ENCODE data around the gene SOX9.

The SOX9 gene

GRCh38 chr17:72150632-72151460 is 30.0 kb downstream of the SOX9 start:
- H3K27me3 Mint-ChIP-seq = peaks cover 9% of the 10 kb centered on the region
- no peak for DNase-seq
- H3K9me3 Mint-ChIP-seq = no peaks in the 10 kb centered on the region
- H3K36me3 Mint-ChIP-seq (ENCODE audit: low read depth) = no peaks in the 10 kb centered on the region
- no peaks in the 10 kb centered on the region for H3K4me1 Mint-ChIP-seq (ENCODE audit: low read depth)
- no peak overlapping the region for H3K4me3 Mint-ChIP-seq
- no peak overlapping the region for H3K27ac Mint-ChIP-seq

GRCh38 chr17:72151565-72152386 is 31.0 kb downstream of the SOX9 start:
- no peaks in the 10 kb centered on the region for H3K36me3 Mint-ChIP-seq (ENCODE audit: low read depth)
- no peak overlapping the region for H3K4me3 Mint-ChIP-seq
- peaks cover 9% of the 10 kb centered on the region for H3K27me3 Mint-ChIP-seq
- DNase-seq = no peak
- H3K4me1 Mint-ChIP-seq (ENCODE audit: low read depth) = no peaks in the 10 kb centered on the region
- no peaks in the 10 kb centered on the region for H3K9me3 Mint-ChIP-seq
- no peak overlapping the region for H3K27ac Mint-ChIP-seq

GRCh38 chr17:72152387-72152929 is 31.6 kb downstream of the SOX9 start:
- H3K4me3 Mint-ChIP-seq = no peak overlapping the region
- DNase-seq = no peak
- no peak overlapping the region for H3K27ac Mint-ChIP-seq
- peaks cover 9% of the 10 kb centered on the region for H3K27me3 Mint-ChIP-seq
- H3K9me3 Mint-ChIP-seq = no peaks in the 10 kb centered on the region
- H3K4me1 Mint-ChIP-seq (ENCODE audit: low read depth) = no peaks in the 10 kb centered on the region
- no peaks in the 10 kb centered on the region for H3K36me3 Mint-ChIP-seq (ENCODE audit: low read depth)

- H3K9me3 Mint-ChIP-seq = peaks cover 8% of the 10 kb centered on the region
- no peaks in the 10 kb centered on the region for H3K36me3 Mint-ChIP-seq (ENCODE audit: low read depth)
- H3K27me3 Mint-ChIP-seq = no peaks in the 10 kb centered on the region
- DNase-seq = no peak
- no peaks in the 10 kb centered on the region for H3K4me1 Mint-ChIP-seq (ENCODE audit: low read depth)
- no peak overlapping the region for H3K27ac Mint-ChIP-seq
- H3K4me3 Mint-ChIP-seq = no peak overlapping the region
These were observed 38.4 kb downstream of the SOX9 start for GRCh38 chr17:72158895-72159885.

- no peak for DNase-seq
These were observed 41.7 kb downstream of the SOX9 start for GRCh38 chr17:72162569-72162968.

GRCh38 chr17:72163474-72163873 is 42.7 kb downstream of the SOX9 start:
- no peaks in the 10 kb centered on the region for H3K4me1 Mint-ChIP-seq (ENCODE audit: low read depth)
- H3K36me3 Mint-ChIP-seq (ENCODE audit: low read depth) = no peaks in the 10 kb centered on the region
- peaks cover 8% of the 10 kb centered on the region for H3K9me3 Mint-ChIP-seq
- no peak overlapping the region for H3K4me3 Mint-ChIP-seq
- DNase-seq = no peak
- H3K27me3 Mint-ChIP-seq = no peaks in the 10 kb centered on the region
- H3K27ac Mint-ChIP-seq = no peak overlapping the region

More at GRCh38 chr17:72162569-72162968, 41.7 kb downstream of the SOX9 start:
- Mint-ChIP-seq H3K36me3 (ENCODE audit: low read depth) (no peaks in the 10 kb centered on the region), H3K27ac (no peak overlapping the region), H3K9me3 (peaks cover 8% of the 10 kb centered on the region), H3K4me1 (ENCODE audit: low read depth) (no peaks in the 10 kb centered on the region), H3K27me3 (no peaks in the 10 kb centered on the region), H3K4me3 (no peak overlapping the region)

GRCh38 chr17:72164158-72164739 is 43.4 kb downstream of the SOX9 start:
- Mint-ChIP-seq H3K27ac (no peak overlapping the region), H3K4me3 (no peak overlapping the region), H3K9me3 (peaks cover 6% of the 10 kb centered on the region), H3K36me3 (ENCODE audit: low read depth) (no peaks in the 10 kb centered on the region), H3K4me1 (ENCODE audit: low read depth) (no peaks in the 10 kb centered on the region), H3K27me3 (no peaks in the 10 kb centered on the region)
- no peak for DNase-seq

- Mint-ChIP-seq H3K27me3 (no peaks in the 10 kb centered on the region), H3K4me1 (ENCODE audit: low read depth) (no peaks in the 10 kb centered on the region), H3K4me3 (no peak overlapping the region)
These were observed 44.5 kb downstream of the SOX9 start for GRCh38 chr17:72165192-72165866.

GRCh38 chr17:72165867-72166439 is 45.1 kb downstream of the SOX9 start:
- Mint-ChIP-seq H3K9me3 (peaks cover 2% of the 10 kb centered on the region), H3K4me1 (ENCODE audit: low read depth) (no peaks in the 10 kb centered on the region), H3K36me3 (ENCODE audit: low read depth) (no peaks in the 10 kb centered on the region), H3K27me3 (no peaks in the 10 kb centered on the region), H3K4me3 (no peak overlapping the region), H3K27ac (no peak overlapping the region)
- DNase-seq = no peak

More at GRCh38 chr17:72165192-72165866, 44.5 kb downstream of the SOX9 start:
- Mint-ChIP-seq H3K27ac (no peak overlapping the region), H3K9me3 (peaks cover 6% of the 10 kb centered on the region), H3K36me3 (ENCODE audit: low read depth) (no peaks in the 10 kb centered on the region)
- no peak for DNase-seq

- no peaks in the 10 kb centered on the region for H3K4me1 Mint-ChIP-seq (ENCODE audit: low read depth)
- no peak overlapping the region for H3K4me3 Mint-ChIP-seq
- no peak overlapping the region for H3K27ac Mint-ChIP-seq
- H3K36me3 Mint-ChIP-seq (ENCODE audit: low read depth) = no peaks in the 10 kb centered on the region
- DNase-seq = no peak
- H3K9me3 Mint-ChIP-seq = no peaks in the 10 kb centered on the region
- no peaks in the 10 kb centered on the region for H3K27me3 Mint-ChIP-seq
These were observed 46.8 kb downstream of the SOX9 start for GRCh38 chr17:72167593-72167992.

GRCh38 chr17:72169823-72170222 is 49.0 kb downstream of the SOX9 start:
- Mint-ChIP-seq H3K27ac (no peak overlapping the region), H3K9me3 (no peaks in the 10 kb centered on the region), H3K27me3 (no peaks in the 10 kb centered on the region), H3K36me3 (ENCODE audit: low read depth) (no peaks in the 10 kb centered on the region), H3K4me1 (ENCODE audit: low read depth) (no peaks in the 10 kb centered on the region), H3K4me3 (no peak overlapping the region)
- no peak for DNase-seq

GRCh38 chr17:72171703-72172667 is 51.2 kb downstream of the SOX9 start:
- no peaks in the 10 kb centered on the region for H3K36me3 Mint-ChIP-seq (ENCODE audit: low read depth)
- no peak overlapping the region for H3K4me3 Mint-ChIP-seq
- no peaks in the 10 kb centered on the region for H3K9me3 Mint-ChIP-seq
- DNase-seq = no peak
- no peaks in the 10 kb centered on the region for H3K4me1 Mint-ChIP-seq (ENCODE audit: low read depth)
- no peaks in the 10 kb centered on the region for H3K27me3 Mint-ChIP-seq
- H3K27ac Mint-ChIP-seq = no peak overlapping the region

Measured in activated T-cell treated with anti-CD3 and anti-CD28 coated beads, Interleukin-2, amount 50 U/mL, for 24 hours (primary cell).